Measurements from ENCODE around the gene MYL10. TPM values are rescaled to one million over a fixed set of nuclear protein-coding genes. Genes with fewer than 3 reads are reported as not detected.

The MYL10 gene
- total and polyA plus RNA-seq, 2 of the 8 experiments (the other 6 are each of a cell fraction or from before 2014, with no cell fraction given) = 0.18 TPM; not detected in 1

DNA sequence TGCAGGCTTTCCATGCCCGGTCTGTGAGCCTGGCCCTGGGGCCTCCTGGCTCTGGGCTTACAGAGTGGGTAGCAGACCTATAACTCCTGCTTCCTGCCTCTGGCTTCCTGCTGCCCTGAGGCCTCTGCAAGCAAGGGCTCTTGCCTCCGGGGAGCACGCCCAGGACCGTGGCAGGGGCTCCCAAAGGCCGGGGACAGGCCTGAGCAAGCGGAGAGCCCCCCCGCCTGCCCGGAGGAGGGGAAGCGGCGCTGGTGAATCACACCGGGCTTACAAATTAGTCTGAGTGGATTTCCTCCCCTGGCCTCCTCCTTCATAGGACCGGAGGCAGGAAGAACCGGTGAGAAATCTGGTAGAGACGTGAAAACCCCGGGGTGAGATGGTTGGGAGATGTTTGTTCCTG, 1.5 kb upstream of the MYL10 start (continued):
- TF ChIP-seq, protein P1, sequence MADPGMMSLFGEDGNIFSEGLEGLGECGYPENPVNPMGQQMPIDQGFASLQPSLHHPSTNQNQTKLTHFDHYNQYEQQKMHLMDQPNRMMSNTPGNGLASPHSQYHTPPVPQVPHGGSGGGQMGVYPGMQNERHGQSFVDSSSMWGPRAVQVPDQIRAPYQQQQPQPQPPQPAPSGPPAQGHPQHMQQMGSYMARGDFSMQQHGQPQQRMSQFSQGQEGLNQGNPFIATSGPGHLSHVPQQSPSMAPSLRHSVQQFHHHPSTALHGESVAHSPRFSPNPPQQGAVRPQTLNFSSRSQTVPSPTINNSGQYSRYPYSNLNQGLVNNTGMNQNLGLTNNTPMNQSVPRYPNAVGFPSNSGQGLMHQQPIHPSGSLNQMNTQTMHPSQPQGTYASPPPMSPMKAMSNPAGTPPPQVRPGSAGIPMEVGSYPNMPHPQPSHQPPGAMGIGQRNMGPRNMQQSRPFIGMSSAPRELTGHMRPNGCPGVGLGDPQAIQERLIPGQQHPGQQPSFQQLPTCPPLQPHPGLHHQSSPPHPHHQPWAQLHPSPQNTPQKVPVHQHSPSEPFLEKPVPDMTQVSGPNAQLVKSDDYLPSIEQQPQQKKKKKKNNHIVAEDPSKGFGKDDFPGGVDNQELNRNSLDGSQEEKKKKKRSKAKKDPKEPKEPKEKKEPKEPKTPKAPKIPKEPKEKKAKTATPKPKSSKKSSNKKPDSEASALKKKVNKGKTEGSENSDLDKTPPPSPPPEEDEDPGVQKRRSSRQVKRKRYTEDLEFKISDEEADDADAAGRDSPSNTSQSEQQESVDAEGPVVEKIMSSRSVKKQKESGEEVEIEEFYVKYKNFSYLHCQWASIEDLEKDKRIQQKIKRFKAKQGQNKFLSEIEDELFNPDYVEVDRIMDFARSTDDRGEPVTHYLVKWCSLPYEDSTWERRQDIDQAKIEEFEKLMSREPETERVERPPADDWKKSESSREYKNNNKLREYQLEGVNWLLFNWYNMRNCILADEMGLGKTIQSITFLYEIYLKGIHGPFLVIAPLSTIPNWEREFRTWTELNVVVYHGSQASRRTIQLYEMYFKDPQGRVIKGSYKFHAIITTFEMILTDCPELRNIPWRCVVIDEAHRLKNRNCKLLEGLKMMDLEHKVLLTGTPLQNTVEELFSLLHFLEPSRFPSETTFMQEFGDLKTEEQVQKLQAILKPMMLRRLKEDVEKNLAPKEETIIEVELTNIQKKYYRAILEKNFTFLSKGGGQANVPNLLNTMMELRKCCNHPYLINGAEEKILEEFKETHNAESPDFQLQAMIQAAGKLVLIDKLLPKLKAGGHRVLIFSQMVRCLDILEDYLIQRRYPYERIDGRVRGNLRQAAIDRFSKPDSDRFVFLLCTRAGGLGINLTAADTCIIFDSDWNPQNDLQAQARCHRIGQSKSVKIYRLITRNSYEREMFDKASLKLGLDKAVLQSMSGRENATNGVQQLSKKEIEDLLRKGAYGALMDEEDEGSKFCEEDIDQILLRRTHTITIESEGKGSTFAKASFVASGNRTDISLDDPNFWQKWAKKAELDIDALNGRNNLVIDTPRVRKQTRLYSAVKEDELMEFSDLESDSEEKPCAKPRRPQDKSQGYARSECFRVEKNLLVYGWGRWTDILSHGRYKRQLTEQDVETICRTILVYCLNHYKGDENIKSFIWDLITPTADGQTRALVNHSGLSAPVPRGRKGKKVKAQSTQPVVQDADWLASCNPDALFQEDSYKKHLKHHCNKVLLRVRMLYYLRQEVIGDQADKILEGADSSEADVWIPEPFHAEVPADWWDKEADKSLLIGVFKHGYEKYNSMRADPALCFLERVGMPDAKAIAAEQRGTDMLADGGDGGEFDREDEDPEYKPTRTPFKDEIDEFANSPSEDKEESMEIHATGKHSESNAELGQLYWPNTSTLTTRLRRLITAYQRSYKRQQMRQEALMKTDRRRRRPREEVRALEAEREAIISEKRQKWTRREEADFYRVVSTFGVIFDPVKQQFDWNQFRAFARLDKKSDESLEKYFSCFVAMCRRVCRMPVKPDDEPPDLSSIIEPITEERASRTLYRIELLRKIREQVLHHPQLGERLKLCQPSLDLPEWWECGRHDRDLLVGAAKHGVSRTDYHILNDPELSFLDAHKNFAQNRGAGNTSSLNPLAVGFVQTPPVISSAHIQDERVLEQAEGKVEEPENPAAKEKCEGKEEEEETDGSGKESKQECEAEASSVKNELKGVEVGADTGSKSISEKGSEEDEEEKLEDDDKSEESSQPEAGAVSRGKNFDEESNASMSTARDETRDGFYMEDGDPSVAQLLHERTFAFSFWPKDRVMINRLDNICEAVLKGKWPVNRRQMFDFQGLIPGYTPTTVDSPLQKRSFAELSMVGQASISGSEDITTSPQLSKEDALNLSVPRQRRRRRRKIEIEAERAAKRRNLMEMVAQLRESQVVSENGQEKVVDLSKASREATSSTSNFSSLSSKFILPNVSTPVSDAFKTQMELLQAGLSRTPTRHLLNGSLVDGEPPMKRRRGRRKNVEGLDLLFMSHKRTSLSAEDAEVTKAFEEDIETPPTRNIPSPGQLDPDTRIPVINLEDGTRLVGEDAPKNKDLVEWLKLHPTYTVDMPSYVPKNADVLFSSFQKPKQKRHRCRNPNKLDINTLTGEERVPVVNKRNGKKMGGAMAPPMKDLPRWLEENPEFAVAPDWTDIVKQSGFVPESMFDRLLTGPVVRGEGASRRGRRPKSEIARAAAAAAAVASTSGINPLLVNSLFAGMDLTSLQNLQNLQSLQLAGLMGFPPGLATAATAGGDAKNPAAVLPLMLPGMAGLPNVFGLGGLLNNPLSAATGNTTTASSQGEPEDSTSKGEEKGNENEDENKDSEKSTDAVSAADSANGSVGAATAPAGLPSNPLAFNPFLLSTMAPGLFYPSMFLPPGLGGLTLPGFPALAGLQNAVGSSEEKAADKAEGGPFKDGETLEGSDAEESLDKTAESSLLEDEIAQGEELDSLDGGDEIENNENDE (IDR thresholded peaks at IDR 0.05; ENCODE audit: insufficient replicate concordance, low read length) = no peak
- TF ChIP-seq RNF2 (IDR thresholded peaks at IDR 0.05; ENCODE audit: borderline replicate concordance, low read depth, low read length, missing control alignments, poor library complexity, severe bottlenecking) (no peak), KDM4A (IDR thresholded peaks at IDR 0.05; ENCODE audit: low read depth, low read length, severe bottlenecking) (no peak), JUND (IDR thresholded peaks at IDR 0.05; ENCODE audit: low read length) (no peak)
- TF ChIP-seq, protein P2, sequence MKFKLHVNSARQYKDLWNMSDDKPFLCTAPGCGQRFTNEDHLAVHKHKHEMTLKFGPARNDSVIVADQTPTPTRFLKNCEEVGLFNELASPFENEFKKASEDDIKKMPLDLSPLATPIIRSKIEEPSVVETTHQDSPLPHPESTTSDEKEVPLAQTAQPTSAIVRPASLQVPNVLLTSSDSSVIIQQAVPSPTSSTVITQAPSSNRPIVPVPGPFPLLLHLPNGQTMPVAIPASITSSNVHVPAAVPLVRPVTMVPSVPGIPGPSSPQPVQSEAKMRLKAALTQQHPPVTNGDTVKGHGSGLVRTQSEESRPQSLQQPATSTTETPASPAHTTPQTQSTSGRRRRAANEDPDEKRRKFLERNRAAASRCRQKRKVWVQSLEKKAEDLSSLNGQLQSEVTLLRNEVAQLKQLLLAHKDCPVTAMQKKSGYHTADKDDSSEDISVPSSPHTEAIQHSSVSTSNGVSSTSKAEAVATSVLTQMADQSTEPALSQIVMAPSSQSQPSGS (IDR thresholded peaks at IDR 0.05; ENCODE audit: low read length) = no peak
- TF ChIP-seq, protein P3, sequence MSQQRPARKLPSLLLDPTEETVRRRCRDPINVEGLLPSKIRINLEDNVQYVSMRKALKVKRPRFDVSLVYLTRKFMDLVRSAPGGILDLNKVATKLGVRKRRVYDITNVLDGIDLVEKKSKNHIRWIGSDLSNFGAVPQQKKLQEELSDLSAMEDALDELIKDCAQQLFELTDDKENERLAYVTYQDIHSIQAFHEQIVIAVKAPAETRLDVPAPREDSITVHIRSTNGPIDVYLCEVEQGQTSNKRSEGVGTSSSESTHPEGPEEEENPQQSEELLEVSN (IDR thresholded peaks at IDR 0.05) = no peak
